NCI-H526 (cell line): ENCODE results near the gene OVCH2.
"Not testable (repeated sequence)": the region's sequence is repeated elsewhere in the genome, so short reads cannot be mapped to it uniquely, and the experiment has no call there.

Source experiments
- DNase-seq, 2 experiments: peaks; one replicate each; lab custom pipeline; 2025; lab: John Stamatoyannopoulos, UW

The OVCH2 gene

GRCh38 chr11:7671347-7672215, 34.7 kb downstream of the OVCH2 start:
- no peak for DNase-seq

GRCh38 chr11:7670641-7671040, 35.6 kb downstream of the OVCH2 start:
- DNase-seq = no peak

- no peak for DNase-seq
These were observed 37.4 kb downstream of the OVCH2 start for GRCh38 chr11:7668911-7669310.

- DNase-seq = no peak
These were observed 37.8 kb downstream of the OVCH2 start for GRCh38 chr11:7668464-7668863.

GRCh38 chr11:7667460-7667859, 38.8 kb downstream of the OVCH2 start:
- DNase-seq = no peak

- no peak for DNase-seq
These were observed 39.9 kb downstream of the OVCH2 start for GRCh38 chr11:7666292-7666866.

- DNase-seq = peak; percentile 31 to 86
These were observed 40.6 kb downstream of the OVCH2 start for GRCh38 chr11:7665473-7666291.

- DNase-seq = no peak
These were observed 41.4 kb downstream of the OVCH2 start for GRCh38 chr11:7664867-7665266.

- not testable (repeated sequence) for DNase-seq
These were observed 42.7 kb downstream of the OVCH2 start for GRCh38 chr11:7663531-7663930.

- DNase-seq = peak; percentile 40 to 84
These were observed 48.8 kb downstream of the OVCH2 start for GRCh38 chr11:7657306-7658025.

- DNase-seq = no peak
These were observed 49.6 kb downstream of the OVCH2 start for GRCh38 chr11:7656704-7657103.

- no peak for DNase-seq
These were observed 50.7 kb downstream of the OVCH2 start for GRCh38 chr11:7655253-7656217.

- no peak for DNase-seq
These were observed 52.0 kb downstream of the OVCH2 start for GRCh38 chr11:7654195-7654705.

GRCh38 chr11:7651700-7652099, 54.6 kb downstream of the OVCH2 start:
- no peak for DNase-seq

- DNase-seq = no peak
These were observed 55.1 kb downstream of the OVCH2 start for GRCh38 chr11:7651140-7651551.

- no peak for DNase-seq
These were observed 58.0 kb downstream of the OVCH2 start for GRCh38 chr11:7648264-7648663.

GRCh38 chr11:7646866-7647265, 59.4 kb downstream of the OVCH2 start:
- DNase-seq = no peak

- DNase-seq = no peak
These were observed 61.1 kb downstream of the OVCH2 start for GRCh38 chr11:7645206-7645605.

GRCh38 chr11:7643314-7643713, 63.0 kb downstream of the OVCH2 start:
- no peak for DNase-seq

GRCh38 chr11:7642747-7643146, 63.5 kb downstream of the OVCH2 start:
- peak in 1 of 2 experiments; percentile 39 for DNase-seq

- no peak for DNase-seq
These were observed 65.5 kb downstream of the OVCH2 start for GRCh38 chr11:7640816-7641215.
